Endothelial cell (in vitro differentiated cells): ENCODE measurements around the gene EPN1. TPM values are rescaled to one million over a fixed set of nuclear protein-coding genes. Genes with fewer than 3 reads are reported as not detected.

Experiments
- DNase-seq: peaks from one replicate; pipeline ENCODE4 v3.0.0; 2021; ENCODE audit warnings: low spot score
- H3K27ac Mint-ChIP-seq: one replicate; pipeline ENCODE4 v1.8.0; 2021; ENCODE audit warnings: mixed read lengths, inconsistent platforms; ENCODE audit not compliant: unreplicated experiment
- H3K27me3 Mint-ChIP-seq: one replicate; pipeline ENCODE4 v1.8.0; 2021; ENCODE audit warnings: mild to moderate bottlenecking, moderate library complexity, mixed read lengths, inconsistent platforms; ENCODE audit not compliant: unreplicated experiment
- H3K36me3 Mint-ChIP-seq: one replicate; pipeline ENCODE4 v1.8.0; 2021; ENCODE audit warnings: mild to moderate bottlenecking, low read depth, mixed read lengths, inconsistent platforms; ENCODE audit not compliant: unreplicated experiment
- H3K4me1 Mint-ChIP-seq: one replicate; pipeline ENCODE4 v1.8.0; 2021; ENCODE audit warnings: mild to moderate bottlenecking, mixed read lengths, inconsistent platforms; ENCODE audit not compliant: unreplicated experiment
- H3K4me3 Mint-ChIP-seq: one replicate; pipeline ENCODE4 v1.8.0; 2021; ENCODE audit warnings: mild to moderate bottlenecking, mixed read lengths, inconsistent platforms; ENCODE audit not compliant: unreplicated experiment
- H3K9me3 Mint-ChIP-seq: one replicate; pipeline ENCODE4 v1.8.0; 2021; ENCODE audit warnings: mixed read lengths, inconsistent platforms; ENCODE audit not compliant: unreplicated experiment
- CTCF ChIP-seq: fragments of 200-600 bp; sonication (generic); IDR thresholded peaks from one replicate; pipeline ENCODE4 v1.5.0; 2021; ENCODE audit warnings: antibody characterized with exemption; ENCODE audit not compliant: unreplicated experiment
- total RNA-seq: library from RNA; stranded (reverse); fragmentation: NEBNext Ultra II Directional; extraction: Animal tissue kit (Norgen Biotek cat#: 25700); gene quantifications from one replicate; pipeline ENCODE4 v1.2.1, GENCODE V29; 2021; ENCODE audit not compliant: unreplicated experiment

The EPN1 gene
- total RNA-seq, 1 donor from 2014 or later: 250 TPM

GRCh38 chr19:55671054-55671378 is 4.0 kb upstream of the EPN1 start:
- H3K27me3 Mint-ChIP-seq: peaks cover 33% of the 10 kb centered on the region
- H3K4me1 Mint-ChIP-seq: peaks cover 25% of the 10 kb centered on the region
- no peak for DNase-seq
- peak overlapping the region; percentile 81 for H3K27ac Mint-ChIP-seq
- H3K9me3 Mint-ChIP-seq: no peaks in the 10 kb centered on the region
- peaks cover 55% of the 10 kb centered on the region for H3K36me3 Mint-ChIP-seq
- peak overlapping the region; percentile 83 for H3K4me3 Mint-ChIP-seq
- no peak for TF ChIP-seq CTCF

GRCh38 chr19:55672418-55672817 is 2.6 kb upstream of the EPN1 start:
- Mint-ChIP-seq H3K4me3 (peak overlapping the region; percentile 78), H3K27me3 (peaks cover 33% of the 10 kb centered on the region), H3K9me3 (no peaks in the 10 kb centered on the region), H3K27ac (peak overlapping the region; percentile 72), H3K36me3 (peaks cover 52% of the 10 kb centered on the region), H3K4me1 (peaks cover 38% of the 10 kb centered on the region)
- DNase-seq: no peak
- TF ChIP-seq CTCF: no peak

- peaks cover 51% of the 10 kb centered on the region for H3K36me3 Mint-ChIP-seq
Measured at GRCh38 chr19:55673465-55673864, 1.6 kb upstream of the EPN1 start.

GRCh38 chr19:55673889-55674288 is 1.1 kb upstream of the EPN1 start:
- H3K9me3 Mint-ChIP-seq: no peaks in the 10 kb centered on the region
- no peak for TF ChIP-seq CTCF
- H3K27ac Mint-ChIP-seq: peak overlapping the region; percentile 92
- H3K4me1 Mint-ChIP-seq: peaks cover 52% of the 10 kb centered on the region
- H3K4me3 Mint-ChIP-seq: peak overlapping the region; percentile 63
- peaks cover 56% of the 10 kb centered on the region for H3K36me3 Mint-ChIP-seq
- H3K27me3 Mint-ChIP-seq: peaks cover 33% of the 10 kb centered on the region
- DNase-seq: no peak

More at GRCh38 chr19:55673465-55673864, 1.6 kb upstream of the EPN1 start:
- Mint-ChIP-seq H3K27me3 (peaks cover 33% of the 10 kb centered on the region), H3K9me3 (no peaks in the 10 kb centered on the region), H3K27ac (peak overlapping the region; percentile 92), H3K4me3 (peak overlapping the region; percentile 63), H3K4me1 (peaks cover 48% of the 10 kb centered on the region)
- TF ChIP-seq CTCF: no peak
- no peak for DNase-seq

GRCh38 chr19:55674459-55674840 is 576 bp upstream of the EPN1 start:
- peak overlapping the region; percentile 94 for H3K27ac Mint-ChIP-seq
- TF ChIP-seq CTCF: no peak
- no peaks in the 10 kb centered on the region for H3K9me3 Mint-ChIP-seq
- H3K36me3 Mint-ChIP-seq: peaks cover 60% of the 10 kb centered on the region
- peaks cover 56% of the 10 kb centered on the region for H3K4me1 Mint-ChIP-seq
- peak overlapping the region; percentile 85 for H3K4me3 Mint-ChIP-seq
- DNase-seq: no peak
- H3K27me3 Mint-ChIP-seq: peaks cover 30% of the 10 kb centered on the region
